Keratinocyte (primary cell): ENCODE data around the gene ANKRD31. TPM values are rescaled to one million over a fixed set of nuclear protein-coding genes. Genes with fewer than 3 reads are reported as not detected.

Experiments
- DNase-seq: peaks from one replicate; pipeline ENCODE4 v3.0.0-alpha.2; 2011; ENCODE audit warnings: low read depth, missing footprints, low spot score
- FAIRE-seq: peaks from 2 replicates; lab custom pipeline; 2011; peaks lifted over from hg19 to GRCh38; lab: Jason Lieb, UNC
- H2AFZ ChIP-seq: 2 replicates; pipeline ENCODE4 v1.6.0; 2012; ENCODE audit warnings: low read length, control low read depth, inconsistent platforms; ENCODE audit not compliant: control insufficient read depth
- H3K27ac ChIP-seq: 2 replicates; pipeline ENCODE4 v1.5.1; 2011; ENCODE audit warnings: low read length; ENCODE audit not compliant: control insufficient read depth, insufficient read depth
- H3K27me3 ChIP-seq: 3 replicates; pipeline ENCODE4 v1.6.0; 2011; ENCODE audit warnings: low read length; ENCODE audit not compliant: control insufficient read depth, insufficient read depth; ENCODE audit errors: extremely low read depth
- H3K36me3 ChIP-seq, 2 experiments: 2 replicates in 1 of 2; 3 replicates in 1 of 2; pipeline ENCODE4 v1.5.1; 2011; ENCODE audit warnings: low read length in 2 of 2, mild to moderate bottlenecking in 1 of 2; ENCODE audit not compliant: control insufficient read depth in 2 of 2, insufficient read depth in 2 of 2; ENCODE audit errors: extremely low read depth in 1 of 2
- H3K4me1 ChIP-seq: 3 replicates; pipeline ENCODE4 v1.5.1; 2011; ENCODE audit warnings: low read length; ENCODE audit not compliant: control insufficient read depth, insufficient read depth; ENCODE audit errors: extremely low read depth
- H3K4me2 ChIP-seq: 3 replicates; pipeline ENCODE4 v1.6.0; 2011; ENCODE audit warnings: low read depth, low read length; ENCODE audit not compliant: control insufficient read depth, insufficient read depth; ENCODE audit errors: extremely low read depth
- H3K4me3 ChIP-seq, 3 experiments: fragments of 200-600 bp in 1 of 3; sonication (generic) in 1 of 3; 2 replicates in 2 of 3; 3 replicates in 1 of 3; pipeline ENCODE4 v1.5.1; 2011 to 2016; ENCODE audit warnings: low read length in 3 of 3, mild to moderate bottlenecking in 3 of 3, control low read depth in 2 of 3, inconsistent platforms in 1 of 3, low read depth in 1 of 3, mixed read lengths in 1 of 3, mixed run types in 1 of 3, moderate library complexity in 1 of 3; ENCODE audit not compliant: control insufficient read depth in 2 of 3, insufficient read depth in 2 of 3; ENCODE audit errors: extremely low read depth in 1 of 3
- H3K79me2 ChIP-seq: 2 replicates; pipeline ENCODE4 v1.6.0; 2012; ENCODE audit warnings: low read length; ENCODE audit not compliant: control insufficient read depth, insufficient read depth
- H3K9ac ChIP-seq: 3 replicates; pipeline ENCODE4 v1.6.0; 2011; ENCODE audit warnings: low read length; ENCODE audit not compliant: control insufficient read depth, insufficient read depth; ENCODE audit errors: extremely low read depth
- H3K9me1 ChIP-seq: 3 replicates; pipeline ENCODE4 v1.6.0; 2011; ENCODE audit warnings: low read length; ENCODE audit not compliant: control insufficient read depth, insufficient read depth; ENCODE audit errors: extremely low read depth
- H3K9me3 ChIP-seq: 2 replicates; pipeline ENCODE4 v1.5.1; 2012; ENCODE audit warnings: low read depth, low read length; ENCODE audit not compliant: control insufficient read depth
- H4K20me1 ChIP-seq: 3 replicates; pipeline ENCODE4 v1.6.0; 2011; ENCODE audit warnings: low read length; ENCODE audit not compliant: control insufficient read depth, insufficient read depth; ENCODE audit errors: extremely low read depth
- CTCF ChIP-seq, 3 experiments: IDR thresholded peaks in 1 of 3; conservative IDR thresholded peaks in 1 of 3; optimal IDR thresholded peaks in 1 of 3; 2 replicates in 2 of 3; 3 replicates in 1 of 3; pipeline versions ENCODE3 to v1.5.1; 2011; ENCODE audit warnings: low read length in 3 of 3, mild to moderate bottlenecking in 3 of 3, moderate library complexity in 2 of 3, control low read depth in 1 of 3, inconsistent platforms in 1 of 3; ENCODE audit not compliant: insufficient read depth in 2 of 3; ENCODE audit errors: extremely low read depth in 1 of 3
- EZH2 ChIP-seq: IDR thresholded peaks from one replicate; pipeline ENCODE4 v1.6.1; 2012; ENCODE audit warnings: inconsistent platforms, mild to moderate bottlenecking, low read length, moderate library complexity
- dilution Hi-C: fragments of 300-500 bp; cut with MboI; formaldehyde crosslinking; loops from one replicate; pipeline ENCODE4 v1.7.0; 2020; ENCODE audit warnings: low sequenced_read_pairs; ENCODE audit not compliant: extremely low pct_ligation_motif_present
- polyA plus RNA-seq, 5 experiments: library from polyadenylated mRNA; depleted of rRNA in 3 of 5; stranded (reverse) in 3 of 5; stranded (forward) in 1 of 5; unstranded in 1 of 5; fragments of >200 nt; gene quantifications; 1 replicate in 1 of 5; 2 replicates in 3 of 5; 3 replicates in 1 of 5; pipeline versions ENCODE4 v1.2.1 to v1.2.3, GENCODE V29; 2011 to 2012; ENCODE audit warnings: missing spikeins in 2 of 5, low read depth in 1 of 5, low replicate concordance in 1 of 5

Gene ANKRD31
- polyA plus RNA-seq, 1 donor (not counting 4 experiments of a cell fraction or from before 2014, with no cell fraction given), result 0.18 TPM

- DNase-seq (peak; percentile 77), FAIRE-seq (peak; percentile 99)
- Histone ChIP-seq H4K20me1 (no peaks in the 10 kb centered on the region), H3K36me3 (no peaks in the 10 kb centered on the region), H2AFZ (no peak overlapping the region), H3K27ac (peak overlapping the region; percentile 72), H3K4me2 (peak overlapping the region; percentile 54), H3K9me1 (peaks cover 2% of the 10 kb centered on the region), H3K27me3 (no peaks in the 10 kb centered on the region), H3K79me2 (no peaks in the 10 kb centered on the region), H3K4me3 (no peak overlapping the region), H3K9ac (peak overlapping the region; percentile 49), H3K4me1 (peaks cover 17% of the 10 kb centered on the region), H3K9me3 (no peaks in the 10 kb centered on the region)
- TF ChIP-seq CTCF (optimal IDR thresholded peaks at IDR 0.05 in 1 of 3, IDR thresholded peaks at IDR 0.05 in 1 of 3, conservative IDR thresholded peaks at IDR 0.05 in 1 of 3; ENCODE audit: extremely low read depth in 1 of 3, insufficient read depth in 2 of 3, low read length in 3 of 3), result peak in 1 of 3 experiments; percentile 28
- TF ChIP-seq EZH2, result no peak
- dilution Hi-C loops, result no loop called here
These were observed 199.6 kb downstream of the ANKRD31 start for GRCh38 chr5:75037106-75037505.

- no peak overlapping the region for H3K27ac ChIP-seq
- no peak overlapping the region for H3K9ac ChIP-seq
- H3K36me3 ChIP-seq, result no peaks in the 10 kb centered on the region
- no peak for FAIRE-seq
- no peaks in the 10 kb centered on the region for H4K20me1 ChIP-seq
- no peak for DNase-seq
- H3K9me3 ChIP-seq, result no peaks in the 10 kb centered on the region
- dilution Hi-C loops, result no loop called here
- no peaks in the 10 kb centered on the region for H3K27me3 ChIP-seq
- no peak overlapping the region for H3K4me3 ChIP-seq
- no peaks in the 10 kb centered on the region for H3K79me2 ChIP-seq
- no peak overlapping the region for H3K4me2 ChIP-seq
- peaks cover 13% of the 10 kb centered on the region for H3K4me1 ChIP-seq
- peaks cover 2% of the 10 kb centered on the region for H3K9me1 ChIP-seq
- TF ChIP-seq EZH2 (no peak), CTCF (optimal IDR thresholded peaks at IDR 0.05 in 1 of 3, IDR thresholded peaks at IDR 0.05 in 1 of 3, conservative IDR thresholded peaks at IDR 0.05 in 1 of 3; ENCODE audit: extremely low read depth in 1 of 3, insufficient read depth in 2 of 3, low read length in 3 of 3) (no peak)
- H2AFZ ChIP-seq, result no peak overlapping the region
These were observed 202.4 kb downstream of the ANKRD31 start for GRCh38 chr5:75034137-75034739.
